Fibroblast of skin of left quadriceps (primary cell): Measurements from ENCODE around the gene C6orf136.

ENCODE experiments used
- DNase-seq, 2 experiments: peaks; one replicate each; pipeline ENCODE4 v3.0.0-alpha.2; 2013; ENCODE audit warnings: low read depth in 2 of 2

The C6orf136 gene

DNA sequence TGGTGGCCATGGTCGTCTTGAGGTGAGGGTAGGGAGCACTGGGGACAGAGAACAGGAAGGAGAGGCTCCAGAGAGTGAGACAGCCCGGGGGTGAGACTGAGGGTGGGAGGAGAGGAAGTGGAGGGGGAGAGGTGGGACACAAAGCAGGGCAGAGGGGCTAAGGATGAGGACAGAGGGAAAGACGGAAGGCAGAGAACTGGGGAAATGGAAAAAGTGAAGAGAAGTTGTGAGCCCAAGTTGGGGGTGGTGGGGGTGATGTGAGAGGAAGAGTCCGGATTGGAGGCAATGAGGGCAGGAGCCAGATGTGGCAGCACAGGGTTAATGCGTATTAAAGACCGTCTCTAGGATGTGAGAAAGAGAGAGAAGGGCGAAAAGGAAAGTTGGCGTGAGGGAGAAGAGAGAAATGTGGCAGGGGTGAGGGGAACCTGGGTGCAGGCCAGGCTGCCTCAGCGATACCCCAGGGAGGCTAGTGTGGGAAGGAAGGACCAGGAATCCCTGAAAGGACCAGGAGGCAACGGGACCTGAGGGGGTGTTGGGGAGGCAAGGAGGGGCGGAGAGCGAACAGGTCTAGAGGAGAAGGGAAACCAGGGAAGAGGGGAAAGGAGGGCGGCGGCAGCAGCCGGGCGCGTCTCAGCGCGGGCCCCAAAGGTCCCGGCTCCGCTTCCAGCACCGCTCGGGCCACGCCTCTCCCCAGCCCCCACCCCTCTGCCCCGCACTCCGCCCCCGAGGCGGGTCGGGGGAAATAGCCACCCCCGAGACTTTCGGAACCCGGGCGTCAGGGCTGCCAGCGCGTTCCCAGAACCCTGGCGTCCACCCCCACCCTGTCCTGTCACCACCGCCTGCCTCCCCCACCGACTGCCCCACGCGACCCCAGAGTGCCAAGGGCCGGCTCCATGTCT lies 39.3 kb downstream of the C6orf136 start, which contains the start of gene PPP1R18:
TSS of gene PPP1R18 (minus strand) at position 637 of the 899 bp plus-strand sequence. CDS start at position 10, 627 bp downstream.
- peak in 1 of 2 experiments; percentile 23 for DNase-seq

DNA sequence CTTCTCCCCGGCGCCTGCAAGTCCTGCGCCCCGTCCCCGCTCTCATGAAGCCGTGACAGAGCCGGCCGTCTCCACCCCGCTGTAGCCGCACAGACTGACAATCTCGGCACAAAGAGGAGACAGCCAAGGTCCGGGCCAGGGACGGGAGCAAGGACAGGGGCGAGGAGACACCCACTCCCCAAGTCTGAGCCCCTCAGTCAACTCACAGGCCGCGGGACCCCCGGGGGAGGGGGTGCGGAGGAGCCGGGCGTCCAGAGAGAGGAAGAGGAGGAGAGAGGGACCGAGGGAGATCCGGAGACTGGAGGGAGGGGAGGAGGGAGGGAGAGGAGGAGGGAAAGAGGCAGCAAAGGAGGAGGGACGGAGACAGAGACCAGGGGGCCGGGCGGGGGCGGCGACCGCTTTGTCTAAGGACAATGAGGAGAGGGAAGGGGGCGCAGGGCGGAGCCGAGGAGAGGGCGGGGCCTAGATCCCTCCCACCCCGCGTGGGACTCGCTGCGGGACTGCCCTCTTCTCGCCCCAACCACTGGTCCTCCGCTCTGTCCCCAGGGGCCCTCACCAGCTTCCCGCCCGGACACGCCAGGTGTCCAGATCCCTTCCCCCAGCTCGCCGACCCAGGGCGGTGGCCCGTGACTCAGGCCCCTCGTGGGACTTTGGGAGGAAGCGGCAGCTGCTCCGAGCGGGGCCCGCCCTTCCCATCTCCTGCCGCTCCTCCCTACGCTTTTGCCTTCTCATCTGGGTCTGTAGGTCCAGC lies 40.1 kb downstream of the C6orf136 start:
- DNase-seq = peak; percentile 86 to 89

DNA sequence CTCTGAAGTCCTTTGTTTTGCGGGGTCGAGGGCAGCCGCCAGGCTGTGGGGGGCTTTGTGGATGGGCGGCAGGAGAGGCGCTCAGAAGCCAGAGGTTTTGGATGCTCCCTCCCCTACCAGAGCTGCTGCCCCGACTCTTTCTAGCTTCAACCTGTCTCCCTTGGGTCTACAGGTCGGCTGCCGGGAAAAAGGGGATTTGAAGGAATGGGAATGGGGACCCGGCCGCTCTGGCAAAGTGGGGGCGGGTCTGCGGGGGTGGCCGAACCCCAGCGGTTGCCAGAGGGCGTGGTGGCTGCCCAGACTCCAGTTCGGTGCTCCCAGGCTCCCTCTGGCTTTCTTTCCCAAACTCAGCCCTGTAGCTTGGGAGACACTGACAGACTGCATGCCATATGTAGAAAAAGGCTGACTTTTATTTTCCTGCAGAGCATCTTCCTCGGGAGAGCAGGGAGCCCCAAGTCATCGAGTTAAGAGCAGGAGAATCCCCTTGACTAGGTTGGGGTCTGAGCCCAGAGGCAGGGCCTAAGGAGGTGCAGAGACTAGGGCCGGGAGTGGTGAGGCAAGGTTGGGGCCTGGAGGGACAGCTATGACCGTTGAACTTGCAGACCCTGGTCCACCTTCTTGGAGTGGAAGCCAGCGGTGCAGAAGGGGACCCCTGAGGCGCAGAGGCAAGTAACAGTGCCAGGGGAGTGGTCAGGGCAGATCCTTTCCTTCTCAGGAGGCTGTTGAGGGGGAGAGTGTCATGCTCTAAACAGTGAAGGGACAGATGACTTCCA lies 40.9 kb downstream of the C6orf136 start:
- peak in 1 of 2 experiments; percentile 14 for DNase-seq

DNA sequence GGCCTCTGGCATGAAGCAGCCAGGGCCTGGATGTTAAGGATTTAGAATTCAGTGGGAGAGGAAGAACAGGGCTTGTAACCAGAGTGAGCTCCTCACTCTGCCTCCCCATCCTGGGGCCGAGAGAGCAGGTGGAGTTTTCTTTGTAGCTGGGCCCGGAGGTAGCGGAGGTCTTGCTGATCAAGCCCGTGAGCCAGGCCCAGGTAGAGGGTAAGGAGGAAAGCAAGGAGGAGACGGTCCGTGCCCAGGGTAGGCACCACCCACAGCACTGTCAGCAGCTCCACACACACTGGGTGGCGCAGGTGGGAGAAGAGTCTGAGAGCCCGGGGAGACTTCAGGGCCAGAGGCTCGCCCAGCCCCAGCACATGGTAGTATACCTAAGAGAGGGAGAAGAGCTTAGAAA lies 41.6 kb downstream of the C6orf136 start:
- no peak for DNase-seq

DNA sequence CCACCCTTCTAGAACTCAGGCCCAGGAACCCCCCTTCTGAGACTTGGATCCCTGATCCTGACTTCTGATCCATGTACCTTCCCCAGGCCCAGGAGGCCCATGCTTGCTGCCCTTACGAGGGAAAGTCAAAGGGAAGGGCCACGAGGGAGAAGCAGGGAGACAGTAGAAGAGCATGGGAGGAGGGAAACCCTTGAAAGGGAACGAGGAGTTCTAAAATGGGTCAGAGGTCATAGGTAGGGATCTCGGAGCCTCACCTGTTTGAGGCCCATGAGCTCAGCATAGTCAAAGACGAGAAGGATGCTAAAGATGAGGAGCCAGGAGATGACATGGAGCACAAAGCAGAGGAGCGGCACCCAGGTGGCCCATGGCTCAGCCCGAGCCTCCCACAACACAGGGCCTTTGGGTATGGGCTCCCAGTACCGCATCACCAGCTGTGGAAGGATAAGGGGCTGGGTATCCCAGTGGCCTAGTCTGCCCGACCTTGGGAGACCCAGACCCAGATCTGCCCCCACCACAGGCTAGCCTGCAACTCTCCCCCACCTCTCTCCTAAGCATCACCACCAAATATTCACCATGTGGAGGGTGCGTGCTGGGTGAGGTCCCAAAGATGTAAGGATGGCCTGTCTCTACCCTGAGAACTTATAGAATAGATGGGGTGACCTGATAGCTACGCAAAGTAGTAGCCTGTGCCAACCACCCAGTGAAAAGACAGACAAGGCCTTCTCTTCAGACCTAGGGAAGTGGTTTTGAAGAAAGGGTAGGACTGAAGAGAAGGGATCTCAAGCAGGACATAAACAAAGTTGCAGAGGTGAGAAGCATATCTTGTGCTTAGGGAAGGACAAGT lies 42.3 kb downstream of the C6orf136 start:
- DNase-seq = no peak

DNA sequence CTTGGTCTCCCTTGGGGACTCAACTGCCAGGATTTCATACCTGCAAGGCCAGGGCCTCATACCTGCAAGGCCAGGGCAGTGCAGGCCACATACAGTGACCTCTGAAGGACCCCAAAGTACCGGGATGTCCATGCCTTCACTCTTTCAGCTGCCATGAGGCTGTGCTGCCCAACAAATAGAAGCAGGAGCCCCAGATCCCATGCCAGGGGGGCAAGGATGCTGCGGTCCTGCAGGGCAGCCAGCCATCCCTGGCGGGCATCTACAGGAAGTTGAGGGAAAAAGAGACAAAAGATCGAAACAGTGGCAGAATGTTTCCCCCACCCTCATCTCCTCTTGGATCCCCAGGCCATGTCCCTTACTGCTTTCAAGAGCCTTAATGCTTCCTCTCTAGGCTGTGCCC lies 43.1 kb downstream of the C6orf136 start:
- DNase-seq = no peak

DNA sequence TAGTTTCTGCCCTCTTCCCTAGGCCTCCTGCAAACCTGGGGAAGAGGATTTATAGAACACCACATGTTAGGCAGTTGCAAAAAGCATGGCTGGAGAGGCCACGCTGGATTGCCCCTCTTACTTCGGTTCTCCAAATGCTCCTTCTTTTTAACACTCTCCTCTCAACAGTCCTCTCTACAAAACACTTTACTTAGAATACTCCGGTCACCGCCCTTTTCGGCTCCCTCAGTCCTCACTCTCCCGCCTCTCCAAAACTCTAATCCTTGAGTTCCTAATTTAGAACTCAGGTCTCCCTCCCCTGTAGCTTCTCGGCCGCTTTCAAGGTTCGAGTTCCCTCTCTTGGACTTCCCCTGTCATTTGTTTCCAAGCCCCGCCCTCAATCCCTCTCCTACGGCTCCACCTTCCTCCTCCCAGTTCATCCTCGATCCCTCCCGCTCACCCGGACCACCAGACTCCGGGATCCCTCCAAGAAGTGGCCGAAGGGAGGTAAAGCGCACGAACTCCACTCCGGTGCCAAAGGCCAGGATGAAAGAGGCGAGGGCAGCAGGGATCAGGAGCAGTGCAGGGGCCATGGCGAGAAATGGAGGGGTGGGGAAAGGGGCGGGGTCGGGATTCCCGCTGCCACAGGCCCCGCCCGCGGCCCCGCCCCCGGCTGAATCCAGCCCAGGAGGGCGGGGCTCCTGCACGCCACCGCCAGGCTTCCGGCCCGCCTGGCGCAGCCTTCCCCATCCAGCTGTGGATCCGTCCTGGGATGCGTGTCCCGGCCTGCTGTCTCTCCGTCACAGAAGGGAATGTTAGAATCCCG lies 43.7 kb downstream of the C6orf136 start, which contains the start of gene NRM:
TSS of gene NRM (minus strand) at position 582 of the 805 bp plus-strand sequence. CDS start at position 572, 10 bp downstream.
- peak; percentile 59 to 62 for DNase-seq

DNA sequence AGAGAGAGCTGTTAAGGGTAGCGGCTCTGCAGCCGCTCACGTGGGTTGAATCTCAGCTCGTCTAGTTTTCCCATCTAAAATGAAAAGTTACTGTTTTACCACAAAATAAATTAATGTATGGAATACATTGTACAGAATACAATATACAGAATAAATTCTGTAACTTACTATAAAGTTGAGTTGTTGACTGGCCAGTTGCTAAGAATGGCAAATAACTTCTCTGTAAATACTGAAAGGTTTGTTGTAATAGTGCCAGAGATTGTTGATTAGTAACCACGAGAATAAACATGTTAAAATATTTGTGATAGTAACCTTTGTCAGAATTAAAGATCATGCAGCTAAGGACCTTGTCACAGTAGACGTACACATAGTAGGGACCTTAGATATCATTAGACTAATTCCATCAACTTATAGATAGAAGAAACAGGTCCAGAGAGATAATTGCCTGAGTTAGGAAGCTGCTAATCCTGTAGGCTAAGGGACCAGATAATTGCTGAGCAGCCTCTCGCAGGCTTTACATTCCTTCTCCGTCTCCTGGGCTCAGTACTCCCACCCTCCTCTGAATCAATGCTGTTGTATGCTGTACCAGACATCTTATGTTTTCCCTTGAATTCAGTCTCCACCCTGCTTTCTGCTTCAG lies 44.4 kb downstream of the C6orf136 start:
- DNase-seq = no peak

DNA sequence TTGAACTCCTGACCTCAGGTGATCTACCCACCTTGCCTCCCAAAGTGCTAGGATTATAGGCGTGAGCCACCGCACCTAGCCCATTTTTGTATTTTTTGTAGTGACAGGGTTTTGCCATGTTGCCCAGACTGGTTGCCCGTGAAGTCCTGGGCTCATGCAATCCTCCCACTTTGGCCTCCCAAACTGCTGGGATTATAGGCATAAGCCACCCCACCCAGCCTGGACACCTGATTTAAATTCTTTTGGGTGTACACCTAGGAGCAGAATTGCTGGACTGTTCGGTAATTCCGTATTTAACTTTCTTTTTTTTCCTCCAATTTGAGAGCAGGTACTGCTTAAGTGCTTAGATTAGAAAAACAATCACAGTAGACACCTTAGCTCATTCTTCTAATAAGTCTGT lies 49.5 kb downstream of the C6orf136 start:
- no peak for DNase-seq

DNA sequence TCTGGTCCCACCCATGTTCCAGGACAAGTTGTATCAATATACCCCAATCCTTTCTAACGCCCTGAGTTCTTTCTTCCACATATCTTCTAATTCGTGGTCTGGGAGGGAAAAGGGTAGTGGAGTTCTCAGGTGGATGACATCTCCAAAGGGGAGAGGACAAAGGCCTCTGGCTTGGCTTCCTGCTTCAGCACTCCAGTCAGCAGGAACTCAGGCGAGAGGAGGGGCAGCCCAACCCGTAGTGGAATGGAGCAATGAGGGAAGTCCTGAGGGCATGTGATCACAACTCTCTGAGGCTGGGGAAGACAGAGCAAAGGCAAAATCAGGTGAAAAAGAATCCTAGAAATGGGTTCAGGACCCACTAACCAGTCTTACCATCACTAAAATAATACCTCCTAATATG lies 53.4 kb downstream of the C6orf136 start:
- DNase-seq = no peak
